ENCODE measurements around the gene C6orf58. TPM values are rescaled to one million over a fixed set of nuclear protein-coding genes. Genes with fewer than 3 reads are reported as not detected.

Gene C6orf58
- total and polyA plus RNA-seq, 2 experiments from 2014 or later: 0.18 TPM; not detected in 1

- H3K9me2 ChIP-seq (ENCODE audit: insufficient read depth): no peaks in the 10 kb centered on the region
- DNase-seq (ENCODE audit: low spot score): no peak
- no peak overlapping the region for H2AFZ ChIP-seq
- H3K36me3 ChIP-seq (ENCODE audit: insufficient read depth): no peaks in the 10 kb centered on the region
- Mint-ChIP-seq H3K9me3 (no peaks in the 10 kb centered on the region), H3K27me3 (ENCODE audit: insufficient read depth, low read depth, poor library complexity) (no peaks in the 10 kb centered on the region), H3K27ac (no peak overlapping the region), H3K4me1 (no peaks in the 10 kb centered on the region), H3K36me3 (ENCODE audit: low read depth) (no peaks in the 10 kb centered on the region), H3K4me3 (no peak overlapping the region)
- no peak overlapping the region for H3K4me2 ChIP-seq
- H3K4me3 ChIP-seq: no peak overlapping the region
- H3K4me1 ChIP-seq (ENCODE audit: insufficient read depth): no peaks in the 10 kb centered on the region
- no peaks in the 10 kb centered on the region for H3F3A ChIP-seq (replicated peaks; ENCODE audit: low read depth)
- H3K27me3 ChIP-seq (ENCODE audit: insufficient read depth): no peaks in the 10 kb centered on the region
- H3K27ac ChIP-seq (ENCODE audit: low read depth): no peak overlapping the region
- TF ChIP-seq ZNF462 (CRISPR knock-in tag; IDR thresholded peaks at IDR 0.05): no peak
- no peaks in the 10 kb centered on the region for H3K79me2 ChIP-seq (replicated peaks; ENCODE audit: insufficient read depth)
- no peaks in the 10 kb centered on the region for H4K20me1 ChIP-seq (replicated peaks; ENCODE audit: insufficient read depth)
- no peak for ATAC-seq
Observed at GRCh38 chr6:127570739-127571389, 6.1 kb upstream of the C6orf58 start.

GRCh38 chr6:127578900-127579299 lies 1.9 kb downstream of the C6orf58 start:
- no peak overlapping the region for H3K4me3 Mint-ChIP-seq
- no peaks in the 10 kb centered on the region for H3K27me3 ChIP-seq (ENCODE audit: insufficient read depth)
- no peaks in the 10 kb centered on the region for H3K36me3 Mint-ChIP-seq (ENCODE audit: low read depth)
- no peaks in the 10 kb centered on the region for H3K36me3 ChIP-seq (ENCODE audit: insufficient read depth)
- no peaks in the 10 kb centered on the region for H3K9me3 Mint-ChIP-seq
- DNase-seq (ENCODE audit: low spot score) (no peak), ATAC-seq (no peak)
- H3K9me2 ChIP-seq (ENCODE audit: insufficient read depth): no peaks in the 10 kb centered on the region
- H3K27me3 Mint-ChIP-seq (ENCODE audit: insufficient read depth, low read depth, poor library complexity): no peaks in the 10 kb centered on the region
- H2AFZ ChIP-seq: no peak overlapping the region
- no peaks in the 10 kb centered on the region for H4K20me1 ChIP-seq (replicated peaks; ENCODE audit: insufficient read depth)
- no peaks in the 10 kb centered on the region for H3K79me2 ChIP-seq (replicated peaks; ENCODE audit: insufficient read depth)
- no peak overlapping the region for H3K4me3 ChIP-seq
- H3K4me2 ChIP-seq: no peak overlapping the region
- no peaks in the 10 kb centered on the region for H3F3A ChIP-seq (replicated peaks; ENCODE audit: low read depth)
- no peaks in the 10 kb centered on the region for H3K4me1 Mint-ChIP-seq
- H3K27ac Mint-ChIP-seq: no peak overlapping the region
- no peaks in the 10 kb centered on the region for H3K4me1 ChIP-seq (ENCODE audit: insufficient read depth)
- H3K27ac ChIP-seq (ENCODE audit: low read depth): no peak overlapping the region
- TF ChIP-seq REST (IDR thresholded peaks at IDR 0.05; ENCODE audit: unreplicated experiment) (no peak), CTCF (conservative IDR thresholded peaks at IDR 0.05; ENCODE audit: low read depth in 2 of 2) (no peak), ZNF331 (CRISPR knock-in tag; IDR thresholded peaks at IDR 0.05; ENCODE audit: low read depth) (no peak), JUNB (IDR thresholded peaks at IDR 0.05; ENCODE audit: unreplicated experiment) (no peak), STAT1 (IDR thresholded peaks at IDR 0.05; ENCODE audit: unreplicated experiment) (no peak), EZH2phosphoT487 (IDR thresholded peaks at IDR 0.05; ENCODE audit: unreplicated experiment) (no peak), NANOG (IDR thresholded peaks at IDR 0.05; ENCODE audit: borderline replicate concordance) (no peak), CREB1 (CRISPR knock-in tag; IDR thresholded peaks at IDR 0.05; ENCODE audit: low read depth) (no peak), ZNF114 (CRISPR knock-in tag; IDR thresholded peaks at IDR 0.05) (no peak), EZH2 (IDR thresholded peaks at IDR 0.05; ENCODE audit: low read depth, unreplicated experiment) (no peak)
